ENCODE results near the gene SOS2. TPM values are rescaled to one million over a fixed set of nuclear protein-coding genes. Genes with fewer than 3 reads are reported as not detected.

Gene SOS2
- total RNA-seq, 1 experiment from 2014 or later = 20.3 TPM

DNA sequence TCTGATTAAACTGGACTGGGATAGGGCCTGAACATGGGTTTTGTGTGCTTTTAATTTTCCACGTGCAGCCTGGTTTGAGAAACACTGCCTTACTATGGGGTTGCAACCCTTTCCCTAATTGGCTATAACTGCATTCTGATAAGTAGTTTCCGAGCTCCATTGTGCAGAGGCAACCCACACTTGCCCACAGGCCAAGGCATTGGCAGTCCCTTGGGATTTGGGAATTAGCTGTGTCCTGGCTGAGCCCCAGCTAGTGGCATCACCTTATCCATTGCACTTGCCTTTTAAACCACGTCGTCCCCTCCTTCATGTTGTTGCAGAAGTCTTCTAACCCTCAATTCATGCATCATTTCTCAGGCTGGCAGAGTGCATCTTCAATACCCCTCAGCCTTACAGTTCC is 125.2 kb downstream of the SOS2 start:
- peak; percentile 13 for DNase-seq (ENCODE audit: low spot score)
- Histone ChIP-seq H3K27me3 (replicated peaks; ENCODE audit: insufficient read depth, low read depth, low read length, poor library complexity) (no peaks in the 10 kb centered on the region), H3K36me3 (ENCODE audit: insufficient read depth, low read length, poor library complexity, severe bottlenecking) (peaks cover 28% of the 10 kb centered on the region), H3K4me3 (ENCODE audit: low read depth, low read length, poor library complexity, severe bottlenecking) (no peak overlapping the region), H3K9me3 (ENCODE audit: low read depth, low read length, poor library complexity, severe bottlenecking) (no peaks in the 10 kb centered on the region), H3K4me1 (ENCODE audit: insufficient read depth, low read length, poor library complexity, severe bottlenecking) (no peaks in the 10 kb centered on the region), H3K27ac (ENCODE audit: low read depth, low read length, poor library complexity, severe bottlenecking) (no peak overlapping the region)
- no peak for TF ChIP-seq CTCF (conservative IDR thresholded peaks at IDR 0.05; ENCODE audit: low read depth, low read length)
- no peak for TF ChIP-seq EZH2 (IDR thresholded peaks at IDR 0.05; ENCODE audit: borderline replicate concordance, low read depth, low read length, poor library complexity, severe bottlenecking)
- intact Hi-C loops (cut with micrococcal nuclease; ENCODE audit: unreplicated experiment) = loop anchor here (5.0 kb wide), 1 partner anchor 474 kb away; no protein-coding TSS in a partner anchor
- ChIA-PET CTCF (no interaction called here), POLR2A (ENCODE audit: low non-redundant PET) (no interaction called here)
- BruUV-seq (replicated peaks) = no TSS peak

GRCh38 chr14:50103558-50103957 is 127.8 kb downstream of the SOS2 start:
- no TSS peak for BruUV-seq (replicated peaks)
- DNase-seq (ENCODE audit: low spot score) = no peak

GRCh38 chr14:50101417-50101816 is 130.0 kb downstream of the SOS2 start:
- Histone ChIP-seq H3K36me3 (ENCODE audit: insufficient read depth, low read length, poor library complexity, severe bottlenecking) (no peaks in the 10 kb centered on the region), H3K27me3 (replicated peaks; ENCODE audit: insufficient read depth, low read depth, low read length, poor library complexity) (no peaks in the 10 kb centered on the region), H3K4me1 (ENCODE audit: insufficient read depth, low read length, poor library complexity, severe bottlenecking) (no peaks in the 10 kb centered on the region), H3K9me3 (ENCODE audit: low read depth, low read length, poor library complexity, severe bottlenecking) (no peaks in the 10 kb centered on the region), H3K4me3 (ENCODE audit: low read depth, low read length, poor library complexity, severe bottlenecking) (no peak overlapping the region), H3K27ac (ENCODE audit: low read depth, low read length, poor library complexity, severe bottlenecking) (no peak overlapping the region)
- intact Hi-C loops (cut with micrococcal nuclease; ENCODE audit: unreplicated experiment) = no loop called here
- TF ChIP-seq CTCF (conservative IDR thresholded peaks at IDR 0.05; ENCODE audit: low read depth, low read length) (no peak), EZH2 (IDR thresholded peaks at IDR 0.05; ENCODE audit: borderline replicate concordance, low read depth, low read length, poor library complexity, severe bottlenecking) (no peak)
- DNase-seq (ENCODE audit: low spot score) = no peak
- POLR2A ChIA-PET (ENCODE audit: low non-redundant PET) = no interaction called here
- no TSS peak for BruUV-seq (replicated peaks)
- CTCF ChIA-PET = no interaction called here

More at GRCh38 chr14:50103558-50103957, 127.8 kb downstream of the SOS2 start:
- H3K4me3 ChIP-seq (ENCODE audit: low read depth, low read length, poor library complexity, severe bottlenecking) = no peak overlapping the region
- H3K9me3 ChIP-seq (ENCODE audit: low read depth, low read length, poor library complexity, severe bottlenecking) = no peaks in the 10 kb centered on the region
- no peak for TF ChIP-seq EZH2 (IDR thresholded peaks at IDR 0.05; ENCODE audit: borderline replicate concordance, low read depth, low read length, poor library complexity, severe bottlenecking)
- no peak for TF ChIP-seq CTCF (conservative IDR thresholded peaks at IDR 0.05; ENCODE audit: low read depth, low read length)
- H3K27ac ChIP-seq (ENCODE audit: low read depth, low read length, poor library complexity, severe bottlenecking) = no peak overlapping the region
- peaks cover 2% of the 10 kb centered on the region for H3K36me3 ChIP-seq (ENCODE audit: insufficient read depth, low read length, poor library complexity, severe bottlenecking)
- H3K27me3 ChIP-seq (replicated peaks; ENCODE audit: insufficient read depth, low read depth, low read length, poor library complexity) = no peaks in the 10 kb centered on the region
- POLR2A ChIA-PET (ENCODE audit: low non-redundant PET) = no interaction called here
- CTCF ChIA-PET = interaction anchor here (1.0 kb wide), 1 partner anchor 238 kb away, joined by 3 read pairs; no protein-coding TSS in a partner anchor
- H3K4me1 ChIP-seq (ENCODE audit: insufficient read depth, low read length, poor library complexity, severe bottlenecking) = no peaks in the 10 kb centered on the region
- intact Hi-C loops (cut with micrococcal nuclease; ENCODE audit: unreplicated experiment) = no loop called here

Data from A673 (cell line).